GM08714 (cell line): ENCODE data around the gene KLHL21.

Experiments
- H3K4me3 ChIP-seq: fragments of 200-500 bp; sonication (Bioruptor generic); 2 replicates; pipeline ENCODE4 v1.5.1; 2014; ENCODE audit warnings: mild to moderate bottlenecking, low read length, inconsistent platforms
- ZNF274 ChIP-seq: IDR thresholded peaks from 2 replicates; pipeline ENCODE4 v1.6.1; 2012; ENCODE audit warnings: mild to moderate bottlenecking, low read depth, low read length

The KLHL21 gene

GRCh38 chr1:6599141-6599975 lies 3.3 kb downstream of the KLHL21 start:
- no peak for TF ChIP-seq ZNF274
- H3K4me3 ChIP-seq, result peak overlapping the region; percentile 71; the same call in 1 of the 2 replicates

GRCh38 chr1:6597777-6598131 lies 4.9 kb downstream of the KLHL21 start:
- no peak for TF ChIP-seq ZNF274
- H3K4me3 ChIP-seq, result no peak overlapping the region

DNA sequence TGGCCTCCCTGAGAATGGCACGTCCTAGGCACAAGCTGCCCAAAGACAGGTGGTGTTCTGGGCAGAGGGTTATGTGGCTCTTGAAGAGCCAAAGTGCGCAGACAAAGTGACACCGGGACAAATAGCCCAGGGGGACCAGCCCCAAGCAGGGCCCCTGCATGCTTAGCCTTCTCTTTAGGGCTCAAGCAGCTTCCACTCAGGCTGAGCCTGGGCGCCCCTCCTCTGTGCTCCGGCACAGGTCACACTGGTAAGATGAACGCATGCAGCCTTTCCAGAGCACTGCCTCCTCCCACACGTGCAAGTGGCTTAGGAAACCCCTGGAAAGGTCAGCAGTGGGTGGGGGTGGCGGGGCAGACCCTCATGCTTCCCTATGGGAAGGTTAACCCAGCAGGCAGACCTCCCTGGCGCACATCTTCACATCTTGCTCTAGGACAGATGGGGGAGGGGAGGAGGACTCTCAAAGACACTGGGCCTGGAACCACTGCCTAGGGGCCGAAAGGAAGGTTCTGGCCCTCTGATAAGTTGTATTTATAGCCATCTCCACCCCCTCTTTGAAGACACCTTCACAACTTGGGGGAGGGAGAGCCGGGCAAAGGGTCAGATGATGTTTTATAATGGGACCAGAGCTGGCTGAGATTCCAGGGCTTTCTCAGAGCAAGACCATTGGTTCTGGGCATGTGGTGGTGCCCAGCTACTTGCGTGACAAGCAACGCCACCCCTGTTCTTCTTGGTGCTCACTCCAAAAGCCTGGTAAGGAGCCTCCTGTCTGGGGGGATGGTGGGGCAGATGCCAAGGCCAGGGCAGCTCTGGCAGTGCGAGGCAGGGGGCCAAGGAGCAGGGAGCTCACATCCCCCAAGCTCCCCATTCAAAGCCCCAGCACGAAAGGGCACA lies 5.5 kb downstream of the KLHL21 start:
- no peak for TF ChIP-seq ZNF274
- no peak overlapping the region for H3K4me3 ChIP-seq

DNA sequence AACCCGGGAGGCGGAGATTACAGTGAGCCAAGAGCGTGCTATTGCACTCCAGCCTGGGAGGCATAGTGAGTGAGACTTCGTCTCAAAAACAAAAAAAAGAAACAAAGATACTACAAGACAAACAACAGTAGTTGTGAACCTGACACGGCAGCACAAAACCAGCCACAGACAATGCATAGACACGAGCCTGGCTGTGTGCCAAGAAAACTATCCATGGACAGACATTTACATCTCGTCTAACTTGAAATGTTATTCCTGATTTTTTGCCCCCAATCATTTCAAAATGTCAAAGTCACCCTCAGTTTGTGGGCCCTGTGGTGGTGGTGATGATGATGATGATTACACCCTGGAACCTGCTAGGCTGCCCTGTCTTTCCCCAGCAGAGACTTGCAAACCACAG lies 6.3 kb downstream of the KLHL21 start:
- H3K4me3 ChIP-seq, result no peak overlapping the region
- TF ChIP-seq ZNF274, result no peak

GRCh38 chr1:6594977-6595740 lies 7.5 kb downstream of the KLHL21 start:
- no peak overlapping the region for H3K4me3 ChIP-seq
- TF ChIP-seq ZNF274, result no peak

DNA sequence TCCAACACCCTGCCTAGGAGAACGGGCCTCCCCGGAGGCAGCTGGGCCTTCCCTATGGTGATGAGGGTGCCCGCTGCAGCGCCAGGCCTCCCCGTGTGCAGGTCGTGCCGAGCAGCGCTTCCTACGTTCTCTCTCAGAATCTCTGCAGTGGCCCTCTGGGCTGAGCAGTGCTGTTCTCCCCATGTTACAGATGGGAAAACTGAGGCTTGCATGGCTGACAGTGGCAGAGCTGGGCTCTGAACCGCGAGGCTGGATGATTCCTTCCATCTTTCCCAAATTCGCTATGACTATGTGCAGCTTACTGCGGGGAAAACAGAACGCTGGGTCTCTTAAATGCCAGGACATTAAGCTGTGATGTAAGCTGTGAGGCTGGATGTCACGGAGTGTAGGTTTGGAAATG lies 8.9 kb downstream of the KLHL21 start:
- no peak overlapping the region for H3K4me3 ChIP-seq
- no peak for TF ChIP-seq ZNF274

DNA sequence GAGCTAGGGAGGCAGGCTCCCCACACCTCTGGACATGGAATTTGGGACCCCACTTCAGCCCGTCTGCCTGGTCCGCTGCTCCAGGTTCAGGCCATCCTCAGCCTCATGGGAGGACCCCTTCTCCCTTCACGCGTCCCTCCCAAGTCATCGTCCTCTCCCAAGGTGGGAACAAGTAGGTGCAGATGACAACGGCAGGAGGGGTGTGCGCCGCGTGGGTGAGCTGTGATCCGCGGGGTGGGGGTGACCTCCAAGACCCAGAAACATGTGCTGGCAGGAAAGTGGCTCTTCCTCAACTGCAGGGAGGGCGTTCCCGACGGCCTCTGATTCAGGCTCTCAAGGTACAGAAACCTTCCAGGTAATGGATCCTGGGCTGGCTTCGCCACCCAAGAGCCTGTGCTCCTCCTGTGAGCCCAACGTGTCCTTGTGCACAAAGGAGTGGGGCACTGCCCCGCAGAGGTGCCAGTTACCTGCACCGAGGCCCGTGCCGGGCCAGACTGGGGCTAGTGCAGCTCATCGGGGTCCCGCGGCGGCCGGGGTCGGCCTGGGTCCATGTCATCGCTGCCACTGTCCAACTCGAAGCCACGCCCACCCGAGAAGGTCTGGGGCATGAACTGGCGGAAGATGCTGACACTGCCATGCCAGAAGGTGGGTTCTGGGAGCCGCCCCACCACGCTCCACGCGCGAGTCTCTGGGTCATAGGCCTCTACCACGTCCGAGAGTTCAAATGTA lies 9.6 kb downstream of the KLHL21 start:
- TF ChIP-seq ZNF274, result no peak
- H3K4me3 ChIP-seq, result no peak overlapping the region

GRCh38 chr1:6592441-6592840 lies 10.2 kb downstream of the KLHL21 start:
- H3K4me3 ChIP-seq, result no peak overlapping the region
- no peak for TF ChIP-seq ZNF274

DNA sequence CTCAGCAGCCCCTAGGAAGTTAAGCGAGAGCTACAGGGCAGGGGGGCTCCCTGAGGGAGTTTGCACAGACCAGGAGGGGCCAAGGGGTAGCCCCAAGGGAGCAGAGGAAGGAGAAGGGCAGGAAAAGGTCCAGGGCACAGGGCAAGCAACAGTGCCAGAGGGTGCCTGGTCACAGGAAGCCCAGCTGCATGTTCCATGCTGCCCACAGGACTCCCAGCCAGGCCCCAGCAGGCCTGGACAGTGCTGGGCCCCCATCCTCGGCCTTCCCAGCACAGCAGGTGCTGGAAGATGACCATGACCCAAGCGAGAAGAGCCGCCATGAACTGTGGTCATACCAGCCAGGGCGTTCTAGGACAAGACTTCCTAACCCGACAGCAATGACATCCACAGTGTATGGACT lies 11.0 kb downstream of the KLHL21 start:
- H3K4me3 ChIP-seq, result no peak overlapping the region
- TF ChIP-seq ZNF274, result no peak

- H3K4me3 ChIP-seq, result no peak overlapping the region
- TF ChIP-seq ZNF274, result no peak
These were observed 11.4 kb downstream of the KLHL21 start for GRCh38 chr1:6591222-6591621.

DNA sequence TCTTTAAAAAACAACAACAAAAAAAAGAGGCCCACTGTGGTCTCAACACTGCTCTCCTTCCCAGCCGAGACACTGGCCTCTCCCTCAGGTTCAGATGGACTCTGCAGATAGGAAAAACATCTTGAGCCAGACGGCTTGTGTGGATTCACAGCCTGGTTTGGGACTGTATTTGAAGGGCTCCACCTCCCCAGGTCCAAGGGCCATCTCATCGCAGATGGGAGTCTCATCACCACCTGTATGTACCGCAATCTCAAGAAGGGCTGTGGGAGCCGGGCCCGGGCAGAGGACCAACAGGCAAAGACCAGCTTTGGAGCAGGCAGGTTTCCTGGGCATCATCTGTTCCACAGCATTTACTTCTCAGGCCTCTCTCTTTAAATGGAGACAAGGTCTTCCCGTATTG lies 12.6 kb downstream of the KLHL21 start:
- TF ChIP-seq ZNF274, result no peak
- no peak overlapping the region for H3K4me3 ChIP-seq

- no peak for TF ChIP-seq ZNF274
- no peak overlapping the region for H3K4me3 ChIP-seq
These were observed 13.7 kb downstream of the KLHL21 start for GRCh38 chr1:6588893-6589520.

DNA sequence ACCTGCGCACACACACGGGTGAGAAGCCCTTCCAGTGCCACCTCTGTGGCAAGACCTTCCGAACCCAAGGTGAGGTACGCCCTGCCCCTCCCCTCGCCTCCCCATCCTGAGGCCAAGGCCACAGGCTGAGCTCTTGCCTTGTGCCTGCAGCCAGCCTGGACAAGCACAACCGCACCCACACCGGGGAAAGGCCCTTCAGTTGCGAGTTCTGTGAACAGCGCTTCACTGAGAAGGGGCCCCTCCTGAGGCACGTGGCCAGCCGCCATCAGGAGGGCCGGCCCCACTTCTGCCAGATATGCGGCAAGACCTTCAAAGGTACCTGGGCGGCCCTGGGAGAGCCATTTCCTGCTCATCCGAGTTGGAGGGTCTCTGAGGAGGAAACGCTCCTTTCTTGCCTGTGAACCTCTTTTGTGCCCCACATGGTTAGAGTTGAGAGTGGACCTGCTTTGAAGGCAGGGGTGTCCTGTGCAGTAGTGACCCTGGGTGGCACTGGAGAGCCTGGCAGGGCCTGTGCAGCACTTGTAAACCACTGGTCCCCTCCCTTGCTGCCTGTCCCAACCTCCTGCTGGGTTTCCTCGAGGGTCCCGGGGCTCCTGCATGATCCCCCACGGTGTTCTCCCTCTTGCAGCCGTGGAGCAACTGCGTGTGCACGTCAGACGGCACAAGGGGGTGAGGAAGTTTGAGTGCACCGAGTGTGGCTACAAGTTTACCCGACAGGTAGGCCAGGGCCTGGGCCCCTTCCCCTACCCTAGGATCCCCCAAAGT lies 14.4 kb downstream of the KLHL21 start:
- no peak overlapping the region for H3K4me3 ChIP-seq
- TF ChIP-seq ZNF274, result no peak
